Naive thymus-derived CD4-positive, alpha-beta T cell (primary cell): ENCODE data around the gene ZSCAN2. TPM values are rescaled to one million over a fixed set of nuclear protein-coding genes. Genes with fewer than 3 reads are reported as not detected.

Experiments used
- polyA plus RNA-seq, 2 donors: library from polyadenylated mRNA; unstranded; fragments of 300-500 nt; fragmentation: Illumina TruSeq; gene quantifications; one replicate each; pipeline ENCODE4 v1.2.3, GENCODE V29; 2021
- total RNA-seq, 6 experiments: library from RNA in 5 of 6; stranded (reverse) in 5 of 6; gene quantifications; 1 replicate in 5 of 6; 2 replicates in 1 of 6; pipeline ENCODE4 v1.2.3 and lab custom pipeline; 2021 to 2026

The ZSCAN2 gene
- total and polyA plus RNA-seq, 7 experiments from 2014 or later = 4.8 to 13.0 (median 6.8) TPM

Other genes starting within 250 kb of the ZSCAN2 start
- gene WDR73, start 53.3 kb downstream of the ZSCAN2 start, total RNA-seq = 10 to 100 TPM; 26.8 to 47.7 (median 33.1) TPM
- gene WDR73, start 53.3 kb downstream of the ZSCAN2 start, polyA plus RNA-seq = 10 to 100 TPM; 22.0 to 26.1 TPM
- 1 to 10 TPM; 1.2 to 3.1 (median 2.9) TPM for gene NMB, start 57.2 kb downstream of the ZSCAN2 start, total RNA-seq
- gene NMB, start 57.2 kb downstream of the ZSCAN2 start, polyA plus RNA-seq = 1 to 10 TPM; 4.2 to 5.2 TPM
- gene SEC11A, start 115.1 kb downstream of the ZSCAN2 start, total RNA-seq = 100 to 1,000 TPM in 1 of 5 experiments, 10 to 100 TPM in 4; 54.3 to 108 (median 63.5) TPM
- gene SEC11A, start 115.1 kb downstream of the ZSCAN2 start, polyA plus RNA-seq = 100 to 1,000 TPM; 116 to 136 TPM
- gene ZNF592, start 147.6 kb downstream of the ZSCAN2 start, total RNA-seq = 10 to 100 TPM; 36.6 to 39.0 (median 37.6) TPM
- 10 to 100 TPM in 1 of 2 donors, 1 to 10 TPM in 1; 4.9 to 14.0 TPM for gene ZNF592, start 147.6 kb downstream of the ZSCAN2 start, polyA plus RNA-seq
- under 1 TPM; 0.19 to 0.30 (median 0.20) TPM for gene ALPK3, start 216.3 kb downstream of the ZSCAN2 start, total RNA-seq
- under 1 TPM in 1 of 2 donors, not detected in 1; 0.02 TPM for gene ALPK3, start 216.3 kb downstream of the ZSCAN2 start, polyA plus RNA-seq